ENCODE results near the gene USP15. TPM values are rescaled to one million over a fixed set of nuclear protein-coding genes. Genes with fewer than 3 reads are reported as not detected.

USP15 gene
- total and polyA plus RNA-seq, 2 donors (not counting 3 experiments of a cell fraction or from before 2014, with no cell fraction given): 20.0 to 61.8 TPM

GRCh38 chr12:62263232-62263631 lies 3.0 kb downstream of the USP15 start:
- peaks cover 9% of the 10 kb centered on the region for H4K20me1 ChIP-seq (replicated peaks; ENCODE audit: control insufficient read depth, extremely low read depth, insufficient read depth, low read length)
- H3K4me3 ChIP-seq (replicated peaks in 1 of 3; ENCODE audit: insufficient read depth in 1 of 3, low read depth in 1 of 3, low read length in 3 of 3): no peak overlapping the region
- no peak overlapping the region for H3K9ac ChIP-seq (replicated peaks; ENCODE audit: extremely low read depth, insufficient read depth, low read length)
- DNase-seq (ENCODE audit: low read depth, low spot score): no peak
- dilution Hi-C loops (cut with MboI; ENCODE audit: extremely low pct_ligation_motif_present, low sequenced_read_pairs) (no loop called here), intact Hi-C loops (cut with micrococcal nuclease) (loop anchor here (5.0 kb wide), 3 partner anchors 109 to 599 kb away; no protein-coding TSS in a partner anchor)
- no peaks in the 10 kb centered on the region for H3K27me3 ChIP-seq (ENCODE audit: control insufficient read depth in 2 of 2, insufficient read depth in 2 of 2, low read length in 2 of 2)
- no peak overlapping the region for H3K27ac ChIP-seq (ENCODE audit: insufficient read depth, low read depth, low read length)
- BruUV-seq (replicated peaks): no TSS peak
- no peaks in the 10 kb centered on the region for H3K9me3 ChIP-seq (replicated peaks; ENCODE audit: control insufficient read depth, insufficient read depth, low read length)
- ChIA-PET CTCF (no interaction called here), POLR2A (no interaction called here)
- H3K4me2 ChIP-seq (ENCODE audit: insufficient read depth, low read length): no peak overlapping the region
- FAIRE-seq: no peak
- H3K79me2 ChIP-seq (ENCODE audit: control insufficient read depth, insufficient read depth, low read length): peaks cover 80% of the 10 kb centered on the region
- H3K36me3 ChIP-seq (ENCODE audit: control insufficient read depth in 2 of 2, extremely low read depth in 1 of 2, insufficient read depth in 2 of 2, low read length in 2 of 2): no peaks in the 10 kb centered on the region
- no peak overlapping the region for H2AFZ ChIP-seq (ENCODE audit: low read depth, low read length)
- TF ChIP-seq CTCF (IDR thresholded peaks at IDR 0.05; ENCODE audit: extremely low read depth in 1 of 2, insufficient read depth in 1 of 2, low read depth in 1 of 2, low read length in 2 of 2) (no peak), MYC (IDR thresholded peaks at IDR 0.05; ENCODE audit: low read depth, low read length) (no peak), JUN (IDR thresholded peaks at IDR 0.05; ENCODE audit: borderline replicate concordance, insufficient read depth, insufficient read length, low read depth) (no peak), MAX (IDR thresholded peaks at IDR 0.05; ENCODE audit: insufficient read depth, insufficient read length) (no peak), FOS (IDR thresholded peaks at IDR 0.05; ENCODE audit: borderline replicate concordance, insufficient read depth, low read length) (no peak), GATA2 (IDR thresholded peaks at IDR 0.05; ENCODE audit: insufficient read depth, insufficient read length, low read depth, low read length) (no peak), EZH2 (IDR thresholded peaks at IDR 0.05; ENCODE audit: borderline replicate concordance, low read depth, low read length, severe bottlenecking) (no peak)
- H3K9me1 ChIP-seq (replicated peaks; ENCODE audit: control insufficient read depth, extremely low read depth, insufficient read depth, low read length): no peaks in the 10 kb centered on the region
- peaks cover 28% of the 10 kb centered on the region for H3K4me1 ChIP-seq (ENCODE audit: control insufficient read depth, extremely low read depth, insufficient read depth, low read length)

Measured in endothelial cell of umbilical vein (primary cell).